Left ventricle myocardium inferior (tissue), 1 donor: ENCODE measurements around the gene BCL11B. TPM values are rescaled to one million over a fixed set of nuclear protein-coding genes. Genes with fewer than 3 reads are reported as not detected.

ENCODE experiments used
- DNase-seq: peaks from one replicate; pipeline ENCODE4 v3.0.0-alpha.2; 2020
- H3K27ac ChIP-seq: fragments of 200-600 bp; replicated peaks from 2 replicates; pipeline ENCODE4 v1.8.0; 2021
- H3K27me3 ChIP-seq: fragments of 200-600 bp; 2 replicates; pipeline ENCODE4 v1.8.0; 2021; ENCODE audit warnings: low read depth
- H3K36me3 ChIP-seq: fragments of 200-600 bp; 2 replicates; pipeline ENCODE4 v1.8.0; 2021
- H3K4me1 ChIP-seq: fragments of 200-600 bp; 2 replicates; pipeline ENCODE4 v1.8.0; 2021
- H3K4me3 ChIP-seq: fragments of 200-600 bp; 2 replicates; pipeline ENCODE4 v1.8.0; 2021; ENCODE audit warnings: mild to moderate bottlenecking, moderate library complexity
- H3K9me3 ChIP-seq: fragments of 200-600 bp; replicated peaks from 2 replicates; pipeline ENCODE4 v1.8.0; 2021
- CTCF ChIP-seq: fragments of 200-600 bp; IDR thresholded peaks from 2 replicates; pipeline ENCODE4 v1.8.0; 2021; ENCODE audit warnings: antibody characterized with exemption, mild to moderate bottlenecking, borderline replicate concordance
- intact Hi-C: fragments of 100-400 bp; cut with micrococcal nuclease; formaldehyde crosslinking; loops from one replicate; pipeline ENCODE4 v1.11.0; 2022
- total RNA-seq: library from RNA; stranded (reverse); fragmentation: NEBNext Ultra II Directional; extraction: Animal tissue kit (Norgen Biotek cat#: 25700); gene quantifications from one replicate; pipeline ENCODE4 v1.2.1, GENCODE V29; 2021
- donor health status: DM: no; HTN: yes; CAD: no; lungs with severe emphysema.

BCL11B gene
- total RNA-seq, 1 donor from 2014 or later: 0.11 TPM

DNA sequence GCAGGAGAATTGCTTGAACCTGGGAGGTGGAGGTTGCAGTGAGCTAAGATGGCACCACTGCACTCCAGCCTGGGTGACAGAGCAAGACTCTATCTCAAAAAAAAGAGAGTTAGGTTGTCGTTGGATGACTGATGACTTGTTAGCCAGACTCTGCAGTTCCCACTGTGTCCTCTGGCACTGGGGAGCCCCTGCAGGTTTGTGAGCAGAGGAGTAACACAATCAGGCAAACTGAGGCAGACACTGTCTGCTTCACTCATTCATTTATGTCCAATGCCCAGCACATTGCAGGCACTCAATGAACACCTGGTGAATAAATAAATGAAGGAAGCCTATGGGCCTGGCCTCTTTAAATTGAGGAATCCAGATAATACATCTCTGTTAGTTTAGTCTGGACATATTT, 41.2 kb upstream of the BCL11B start:
- H3K4me3 ChIP-seq: no peak overlapping the region
- no peak for TF ChIP-seq CTCF
- intact Hi-C loops: no loop called here
- H3K9me3 ChIP-seq: peaks cover 27% of the 10 kb centered on the region
- no peak for DNase-seq
- no peaks in the 10 kb centered on the region for H3K36me3 ChIP-seq
- no peak overlapping the region for H3K27ac ChIP-seq
- H3K4me1 ChIP-seq: no peaks in the 10 kb centered on the region
- peaks cover 40% of the 10 kb centered on the region for H3K27me3 ChIP-seq

DNA sequence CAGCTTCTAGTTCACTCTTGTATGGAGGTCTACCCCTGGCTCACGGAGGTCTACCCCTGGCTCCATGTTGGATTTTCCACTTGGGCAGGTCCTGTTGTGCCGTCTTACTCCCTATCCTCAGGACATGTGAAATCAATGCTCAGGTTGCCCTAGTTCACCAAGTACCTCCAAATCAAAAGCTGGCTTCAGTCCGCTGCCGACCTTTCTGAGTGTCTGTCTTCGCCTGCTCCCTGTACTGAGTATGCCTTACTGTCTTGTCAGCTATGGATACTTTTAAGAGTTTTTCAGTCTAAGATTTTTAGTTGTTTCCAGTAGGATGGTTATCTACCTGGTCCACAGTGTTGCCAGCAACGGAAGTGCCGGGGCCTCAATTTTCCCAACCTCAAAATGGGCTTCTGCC, 40.1 kb upstream of the BCL11B start:
- no peak for TF ChIP-seq CTCF
- Histone ChIP-seq H3K4me3 (no peak overlapping the region), H3K27ac (no peak overlapping the region), H3K36me3 (no peaks in the 10 kb centered on the region), H3K9me3 (peaks cover 27% of the 10 kb centered on the region), H3K27me3 (peaks cover 33% of the 10 kb centered on the region), H3K4me1 (no peaks in the 10 kb centered on the region)
- intact Hi-C loops: no loop called here
- DNase-seq: no peak

DNA sequence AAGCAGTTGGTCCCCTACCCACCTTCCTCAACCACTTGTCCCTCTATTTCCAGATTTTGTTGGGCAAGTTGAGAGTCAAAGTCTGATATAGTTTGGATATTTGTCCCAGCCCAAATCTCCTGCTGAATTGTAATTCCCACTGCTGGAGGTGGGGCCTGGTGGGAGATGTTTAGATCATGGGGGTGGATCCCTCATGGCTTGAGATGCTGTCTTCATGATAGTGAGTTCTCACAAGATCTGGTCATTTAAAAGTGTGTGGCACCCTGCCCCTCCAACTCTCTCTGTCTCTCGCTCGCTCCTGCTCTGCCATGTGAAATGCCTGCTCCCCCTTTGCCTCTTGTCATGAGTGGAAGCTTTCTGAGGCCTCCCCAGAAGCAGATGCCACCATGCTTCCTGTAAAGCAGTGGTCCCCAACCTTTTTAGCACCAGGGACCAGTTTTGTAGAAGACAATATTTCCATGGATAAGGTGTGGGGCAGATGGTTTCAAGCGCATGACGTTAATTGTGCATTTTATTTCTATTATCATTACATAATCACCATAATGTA, 37.3 kb upstream of the BCL11B start:
- Histone ChIP-seq H3K4me3 (no peak overlapping the region), H3K27me3 (peaks cover 9% of the 10 kb centered on the region), H3K36me3 (no peaks in the 10 kb centered on the region), H3K4me1 (no peaks in the 10 kb centered on the region), H3K9me3 (peaks cover 33% of the 10 kb centered on the region), H3K27ac (no peak overlapping the region)
- intact Hi-C loops: no loop called here
- no peak for DNase-seq
- TF ChIP-seq CTCF: no peak

- no peak for TF ChIP-seq CTCF
- Histone ChIP-seq H3K27ac (no peak overlapping the region), H3K36me3 (no peaks in the 10 kb centered on the region), H3K9me3 (peaks cover 52% of the 10 kb centered on the region), H3K4me3 (no peak overlapping the region), H3K27me3 (no peaks in the 10 kb centered on the region), H3K4me1 (no peaks in the 10 kb centered on the region)
- DNase-seq: no peak
- intact Hi-C loops: no loop called here
These were observed 32.2 kb upstream of the BCL11B start for GRCh38 chr14:99304208-99304607.

DNA sequence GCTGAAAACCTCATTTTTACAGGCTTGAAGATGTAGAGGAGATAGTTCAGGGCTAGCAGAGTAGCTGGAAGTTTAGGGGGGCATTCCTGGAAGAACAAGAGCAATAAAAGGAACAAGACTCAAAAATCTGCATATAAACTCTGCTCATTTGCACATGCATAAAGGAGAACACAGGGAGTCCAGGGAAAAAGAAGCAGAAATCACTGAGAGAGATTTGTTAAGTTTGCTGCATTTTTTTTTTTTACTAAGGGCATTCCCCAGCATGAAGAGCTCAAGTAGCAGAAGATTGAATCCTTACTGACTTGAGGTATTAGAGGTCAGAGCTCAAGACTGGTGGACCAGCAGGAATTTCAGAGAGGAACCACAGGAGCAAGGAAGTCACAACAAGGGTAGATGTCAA, 28.2 kb upstream of the BCL11B start:
- intact Hi-C loops: no loop called here
- Histone ChIP-seq H3K4me3 (no peak overlapping the region), H3K27me3 (peaks cover 12% of the 10 kb centered on the region), H3K36me3 (no peaks in the 10 kb centered on the region), H3K27ac (no peak overlapping the region), H3K4me1 (no peaks in the 10 kb centered on the region), H3K9me3 (peaks cover 85% of the 10 kb centered on the region)
- TF ChIP-seq CTCF: no peak
- no peak for DNase-seq
